ENCODE data around the gene PLEKHA1. TPM values are rescaled to one million over a fixed set of nuclear protein-coding genes. Genes with fewer than 3 reads are reported as not detected.
A peak's percentile ranks its signal among the peaks of the same experiment; 100 is the strongest.

PLEKHA1 gene
- total and polyA plus RNA-seq, 2 of the 13 experiments (the other 11 are each of a cell fraction or from before 2014, with no cell fraction given): 32.2 to 53.3 TPM

DNA sequence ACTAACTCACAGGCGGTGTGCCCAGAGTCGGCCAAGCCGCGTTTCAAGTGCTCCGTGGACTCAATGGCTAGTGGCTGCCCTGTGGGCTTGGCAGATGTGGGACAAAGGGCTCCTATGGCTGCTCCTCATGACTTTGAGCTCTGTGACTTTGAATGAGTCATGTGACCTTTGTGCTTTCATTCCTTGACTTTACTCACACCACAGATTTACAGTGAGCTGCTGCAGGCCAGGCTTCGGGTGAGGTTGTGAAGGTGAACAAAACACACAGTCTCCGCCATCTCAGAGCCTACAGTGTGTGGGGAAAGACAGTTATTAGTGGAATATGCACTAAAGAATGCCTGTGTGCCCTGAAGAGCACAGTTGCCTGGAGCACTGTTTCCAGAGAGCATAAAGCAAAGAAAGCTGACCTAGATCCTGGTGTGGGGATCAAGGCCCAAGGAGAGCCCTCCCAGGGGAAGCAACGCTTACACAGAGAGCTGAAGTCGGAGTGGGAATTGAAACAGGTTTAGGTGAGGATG is 29.7 kb upstream of the PLEKHA1 start (continued):
- TF ChIP-seq, protein P1, sequence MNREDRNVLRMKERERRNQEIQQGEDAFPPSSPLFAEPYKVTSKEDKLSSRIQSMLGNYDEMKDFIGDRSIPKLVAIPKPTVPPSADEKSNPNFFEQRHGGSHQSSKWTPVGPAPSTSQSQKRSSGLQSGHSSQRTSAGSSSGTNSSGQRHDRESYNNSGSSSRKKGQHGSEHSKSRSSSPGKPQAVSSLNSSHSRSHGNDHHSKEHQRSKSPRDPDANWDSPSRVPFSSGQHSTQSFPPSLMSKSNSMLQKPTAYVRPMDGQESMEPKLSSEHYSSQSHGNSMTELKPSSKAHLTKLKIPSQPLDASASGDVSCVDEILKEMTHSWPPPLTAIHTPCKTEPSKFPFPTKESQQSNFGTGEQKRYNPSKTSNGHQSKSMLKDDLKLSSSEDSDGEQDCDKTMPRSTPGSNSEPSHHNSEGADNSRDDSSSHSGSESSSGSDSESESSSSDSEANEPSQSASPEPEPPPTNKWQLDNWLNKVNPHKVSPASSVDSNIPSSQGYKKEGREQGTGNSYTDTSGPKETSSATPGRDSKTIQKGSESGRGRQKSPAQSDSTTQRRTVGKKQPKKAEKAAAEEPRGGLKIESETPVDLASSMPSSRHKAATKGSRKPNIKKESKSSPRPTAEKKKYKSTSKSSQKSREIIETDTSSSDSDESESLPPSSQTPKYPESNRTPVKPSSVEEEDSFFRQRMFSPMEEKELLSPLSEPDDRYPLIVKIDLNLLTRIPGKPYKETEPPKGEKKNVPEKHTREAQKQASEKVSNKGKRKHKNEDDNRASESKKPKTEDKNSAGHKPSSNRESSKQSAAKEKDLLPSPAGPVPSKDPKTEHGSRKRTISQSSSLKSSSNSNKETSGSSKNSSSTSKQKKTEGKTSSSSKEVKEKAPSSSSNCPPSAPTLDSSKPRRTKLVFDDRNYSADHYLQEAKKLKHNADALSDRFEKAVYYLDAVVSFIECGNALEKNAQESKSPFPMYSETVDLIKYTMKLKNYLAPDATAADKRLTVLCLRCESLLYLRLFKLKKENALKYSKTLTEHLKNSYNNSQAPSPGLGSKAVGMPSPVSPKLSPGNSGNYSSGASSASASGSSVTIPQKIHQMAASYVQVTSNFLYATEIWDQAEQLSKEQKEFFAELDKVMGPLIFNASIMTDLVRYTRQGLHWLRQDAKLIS (CRISPR knock-in tag; IDR thresholded peaks at IDR 0.05): no peak
- peak; percentile 83 for TF ChIP-seq POGZ (CRISPR knock-in tag; IDR thresholded peaks at IDR 0.05)
- TF ChIP-seq, protein P2, sequence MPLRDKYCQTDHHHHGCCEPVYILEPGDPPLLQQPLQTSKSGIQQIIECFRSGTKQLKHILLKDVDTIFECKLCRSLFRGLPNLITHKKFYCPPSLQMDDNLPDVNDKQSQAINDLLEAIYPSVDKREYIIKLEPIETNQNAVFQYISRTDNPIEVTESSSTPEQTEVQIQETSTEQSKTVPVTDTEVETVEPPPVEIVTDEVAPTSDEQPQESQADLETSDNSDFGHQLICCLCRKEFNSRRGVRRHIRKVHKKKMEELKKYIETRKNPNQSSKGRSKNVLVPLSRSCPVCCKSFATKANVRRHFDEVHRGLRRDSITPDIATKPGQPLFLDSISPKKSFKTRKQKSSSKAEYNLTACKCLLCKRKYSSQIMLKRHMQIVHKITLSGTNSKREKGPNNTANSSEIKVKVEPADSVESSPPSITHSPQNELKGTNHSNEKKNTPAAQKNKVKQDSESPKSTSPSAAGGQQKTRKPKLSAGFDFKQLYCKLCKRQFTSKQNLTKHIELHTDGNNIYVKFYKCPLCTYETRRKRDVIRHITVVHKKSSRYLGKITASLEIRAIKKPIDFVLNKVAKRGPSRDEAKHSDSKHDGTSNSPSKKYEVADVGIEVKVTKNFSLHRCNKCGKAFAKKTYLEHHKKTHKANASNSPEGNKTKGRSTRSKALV (CRISPR knock-in tag; IDR thresholded peaks at IDR 0.05): no peak
- TF ChIP-seq, protein P3, sequence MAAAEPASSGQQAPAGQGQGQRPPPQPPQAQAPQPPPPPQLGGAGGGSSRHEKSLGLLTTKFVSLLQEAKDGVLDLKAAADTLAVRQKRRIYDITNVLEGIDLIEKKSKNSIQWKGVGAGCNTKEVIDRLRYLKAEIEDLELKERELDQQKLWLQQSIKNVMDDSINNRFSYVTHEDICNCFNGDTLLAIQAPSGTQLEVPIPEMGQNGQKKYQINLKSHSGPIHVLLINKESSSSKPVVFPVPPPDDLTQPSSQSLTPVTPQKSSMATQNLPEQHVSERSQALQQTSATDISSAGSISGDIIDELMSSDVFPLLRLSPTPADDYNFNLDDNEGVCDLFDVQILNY (CRISPR knock-in tag; conservative IDR thresholded peaks at IDR 0.05): no peak
- TF ChIP-seq YY1 (IDR thresholded peaks at IDR 0.05; ENCODE audit: insufficient read depth, insufficient replicate concordance, low read depth, low read length): peak; percentile 55
- no peak for TF ChIP-seq HOXA9 (CRISPR knock-in tag; IDR thresholded peaks at IDR 0.05; ENCODE audit: borderline replicate concordance)
- TF ChIP-seq TBL1XR1 (IDR thresholded peaks at IDR 0.05; ENCODE audit: borderline replicate concordance, low read length, partially characterized antibody): peak; percentile 69
- TF ChIP-seq, protein P4, sequence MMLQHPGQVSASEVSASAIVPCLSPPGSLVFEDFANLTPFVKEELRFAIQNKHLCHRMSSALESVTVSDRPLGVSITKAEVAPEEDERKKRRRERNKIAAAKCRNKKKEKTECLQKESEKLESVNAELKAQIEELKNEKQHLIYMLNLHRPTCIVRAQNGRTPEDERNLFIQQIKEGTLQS (CRISPR knock-in tag; IDR thresholded peaks at IDR 0.05): peak; percentile 84
- TF ChIP-seq FOXC1 (CRISPR knock-in tag; IDR thresholded peaks at IDR 0.05; ENCODE audit: borderline replicate concordance): no peak
- TF ChIP-seq FOXJ3 (CRISPR knock-in tag; IDR thresholded peaks at IDR 0.05; ENCODE audit: borderline replicate concordance): 0 out of 2 replicates have a peak, but pooled peaks have one; percentile 55
- 0 out of 2 replicates have a peak, but pooled peaks have one; percentile 27 for TF ChIP-seq ZKSCAN8 (CRISPR knock-in tag; IDR thresholded peaks at IDR 0.05; ENCODE audit: borderline replicate concordance)
- no peak for TF ChIP-seq SOX6 (IDR thresholded peaks at IDR 0.05)
- peak; percentile 77 for TF ChIP-seq SOX6 (CRISPR knock-in tag; IDR thresholded peaks at IDR 0.05)
- TF ChIP-seq, protein P5, sequence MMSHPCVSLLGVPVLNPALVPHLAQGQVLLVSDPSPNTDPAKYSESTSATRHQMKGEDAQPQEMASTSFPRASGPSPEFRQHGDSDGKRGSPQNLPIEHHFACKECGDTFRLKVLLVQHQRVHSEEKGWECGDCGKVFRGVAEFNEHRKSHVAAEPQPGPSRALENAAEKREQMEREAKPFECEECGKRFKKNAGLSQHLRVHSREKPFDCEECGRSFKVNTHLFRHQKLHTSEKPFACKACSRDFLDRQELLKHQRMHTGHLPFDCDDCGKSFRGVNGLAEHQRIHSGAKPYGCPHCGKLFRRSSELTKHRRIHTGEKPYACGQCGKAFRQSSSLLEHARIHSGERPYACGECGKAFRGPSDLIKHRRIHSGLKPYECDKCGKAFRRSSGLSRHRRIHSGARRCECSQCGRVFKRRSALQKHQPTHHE (CRISPR knock-in tag; IDR thresholded peaks at IDR 0.05; ENCODE audit: borderline replicate concordance): no peak
- TF ChIP-seq ZNF263 (CRISPR knock-in tag; IDR thresholded peaks at IDR 0.05): peak; percentile 93
- peak; percentile 41; the same call in 1 of the 2 replicates for TF ChIP-seq TAF1 (CRISPR knock-in tag; IDR thresholded peaks at IDR 0.05)
- TF ChIP-seq, protein P6, sequence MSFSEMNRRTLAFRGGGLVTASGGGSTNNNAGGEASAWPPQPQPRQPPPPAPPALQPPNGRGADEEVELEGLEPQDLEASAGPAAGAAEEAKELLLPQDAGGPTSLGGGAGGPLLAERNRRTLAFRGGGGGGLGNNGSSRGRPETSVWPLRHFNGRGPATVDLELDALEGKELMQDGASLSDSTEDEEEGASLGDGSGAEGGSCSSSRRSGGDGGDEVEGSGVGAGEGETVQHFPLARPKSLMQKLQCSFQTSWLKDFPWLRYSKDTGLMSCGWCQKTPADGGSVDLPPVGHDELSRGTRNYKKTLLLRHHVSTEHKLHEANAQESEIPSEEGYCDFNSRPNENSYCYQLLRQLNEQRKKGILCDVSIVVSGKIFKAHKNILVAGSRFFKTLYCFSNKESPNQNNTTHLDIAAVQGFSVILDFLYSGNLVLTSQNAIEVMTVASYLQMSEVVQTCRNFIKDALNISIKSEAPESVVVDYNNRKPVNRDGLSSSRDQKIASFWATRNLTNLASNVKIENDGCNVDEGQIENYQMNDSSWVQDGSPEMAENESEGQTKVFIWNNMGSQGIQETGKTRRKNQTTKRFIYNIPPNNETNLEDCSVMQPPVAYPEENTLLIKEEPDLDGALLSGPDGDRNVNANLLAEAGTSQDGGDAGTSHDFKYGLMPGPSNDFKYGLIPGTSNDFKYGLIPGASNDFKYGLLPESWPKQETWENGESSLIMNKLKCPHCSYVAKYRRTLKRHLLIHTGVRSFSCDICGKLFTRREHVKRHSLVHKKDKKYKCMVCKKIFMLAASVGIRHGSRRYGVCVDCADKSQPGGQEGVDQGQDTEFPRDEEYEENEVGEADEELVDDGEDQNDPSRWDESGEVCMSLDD (CRISPR knock-in tag; IDR thresholded peaks at IDR 0.05; ENCODE audit: borderline replicate concordance): no peak
- no peak for TF ChIP-seq SYNCRIP (IDR thresholded peaks at IDR 0.05; ENCODE audit: insufficient read depth, low read depth, low read length)
